Astrocyte of the cerebellum (primary cell): ENCODE data around the gene KCNG1.

ENCODE experiments used
- DNase-seq: peaks from one replicate; pipeline ENCODE4 v3.0.0-alpha.2; 2011; ENCODE audit warnings: low read depth
- H3K4me3 ChIP-seq: 2 replicates; pipeline ENCODE4 v1.5.1; 2011; ENCODE audit warnings: mild to moderate bottlenecking, low read depth, low read length, moderate library complexity
- in situ Hi-C: cut with HindIII; loops from 2 replicates; pipeline ENCODE4 v1.10.0; 2017; ENCODE audit warnings: low sequenced_read_pairs
- TF ChIP-seq, protein P1 (sequence below): IDR thresholded peaks from 2 replicates; pipeline ENCODE4 v1.5.1; 2012; ENCODE audit warnings: low read length, low read depth, moderate library complexity, mild to moderate bottlenecking; ENCODE audit errors: missing control alignments

Gene KCNG1

DNA sequence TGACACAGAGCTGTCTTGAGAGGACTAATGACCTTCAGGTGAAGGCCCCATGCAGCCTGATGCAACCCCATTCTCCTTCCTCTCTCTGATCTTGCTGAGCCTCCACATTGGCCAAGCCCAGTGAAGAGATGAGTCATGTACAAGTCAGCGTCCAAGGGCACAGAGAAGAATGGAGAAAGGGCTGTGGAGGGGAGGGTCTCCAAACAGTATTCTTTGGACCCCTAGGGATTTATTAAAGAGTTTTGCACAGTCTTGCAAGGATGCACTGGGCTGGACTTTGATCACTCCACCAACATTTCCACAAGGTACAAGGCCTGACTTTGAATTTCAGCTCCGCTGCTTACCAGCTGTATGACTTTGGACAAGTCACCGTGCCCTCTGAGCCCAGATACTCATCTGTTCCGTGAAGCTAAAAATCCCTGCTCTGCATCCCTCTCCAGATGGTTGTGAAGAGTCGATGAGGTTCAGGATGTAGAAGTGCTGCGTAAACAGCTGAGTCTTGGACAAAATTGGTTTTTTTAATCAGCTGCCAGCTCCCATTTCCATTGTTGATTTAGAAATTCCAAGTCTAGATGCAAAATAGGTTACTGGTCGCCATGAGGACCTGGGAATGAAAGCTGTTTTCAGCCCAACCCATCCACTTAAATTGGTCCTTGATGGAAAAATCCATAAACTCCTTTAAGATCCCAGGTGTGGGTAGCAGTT, 14.1 kb upstream of the KCNG1 start:
- TF ChIP-seq, protein P1, sequence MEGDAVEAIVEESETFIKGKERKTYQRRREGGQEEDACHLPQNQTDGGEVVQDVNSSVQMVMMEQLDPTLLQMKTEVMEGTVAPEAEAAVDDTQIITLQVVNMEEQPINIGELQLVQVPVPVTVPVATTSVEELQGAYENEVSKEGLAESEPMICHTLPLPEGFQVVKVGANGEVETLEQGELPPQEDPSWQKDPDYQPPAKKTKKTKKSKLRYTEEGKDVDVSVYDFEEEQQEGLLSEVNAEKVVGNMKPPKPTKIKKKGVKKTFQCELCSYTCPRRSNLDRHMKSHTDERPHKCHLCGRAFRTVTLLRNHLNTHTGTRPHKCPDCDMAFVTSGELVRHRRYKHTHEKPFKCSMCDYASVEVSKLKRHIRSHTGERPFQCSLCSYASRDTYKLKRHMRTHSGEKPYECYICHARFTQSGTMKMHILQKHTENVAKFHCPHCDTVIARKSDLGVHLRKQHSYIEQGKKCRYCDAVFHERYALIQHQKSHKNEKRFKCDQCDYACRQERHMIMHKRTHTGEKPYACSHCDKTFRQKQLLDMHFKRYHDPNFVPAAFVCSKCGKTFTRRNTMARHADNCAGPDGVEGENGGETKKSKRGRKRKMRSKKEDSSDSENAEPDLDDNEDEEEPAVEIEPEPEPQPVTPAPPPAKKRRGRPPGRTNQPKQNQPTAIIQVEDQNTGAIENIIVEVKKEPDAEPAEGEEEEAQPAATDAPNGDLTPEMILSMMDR = no peak
- in situ Hi-C loops = no loop called here
- H3K4me3 ChIP-seq = no peak overlapping the region
- no peak for DNase-seq

DNA sequence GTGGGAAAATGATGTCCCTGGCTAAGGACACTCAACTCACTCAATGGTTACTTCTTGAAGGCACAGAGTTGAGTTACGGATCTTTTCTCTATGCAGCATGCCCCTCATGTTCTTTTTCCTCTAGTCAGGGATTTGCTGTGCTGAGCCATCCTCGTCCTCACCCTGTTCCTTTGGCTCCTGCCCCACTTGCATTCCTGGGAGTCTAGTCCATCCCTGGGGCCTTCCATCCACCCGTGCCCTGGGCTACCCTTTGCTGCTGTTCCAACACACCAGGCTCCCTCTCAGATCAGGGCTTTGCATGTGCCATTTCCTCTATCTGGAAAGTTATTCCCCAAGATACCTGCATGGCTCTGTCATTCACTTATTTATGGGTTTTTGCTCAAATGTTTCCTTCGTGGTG, 13.3 kb upstream of the KCNG1 start:
- TF ChIP-seq, protein P1 = no peak
- DNase-seq = no peak
- no peak overlapping the region for H3K4me3 ChIP-seq
- in situ Hi-C loops = no loop called here

DNA sequence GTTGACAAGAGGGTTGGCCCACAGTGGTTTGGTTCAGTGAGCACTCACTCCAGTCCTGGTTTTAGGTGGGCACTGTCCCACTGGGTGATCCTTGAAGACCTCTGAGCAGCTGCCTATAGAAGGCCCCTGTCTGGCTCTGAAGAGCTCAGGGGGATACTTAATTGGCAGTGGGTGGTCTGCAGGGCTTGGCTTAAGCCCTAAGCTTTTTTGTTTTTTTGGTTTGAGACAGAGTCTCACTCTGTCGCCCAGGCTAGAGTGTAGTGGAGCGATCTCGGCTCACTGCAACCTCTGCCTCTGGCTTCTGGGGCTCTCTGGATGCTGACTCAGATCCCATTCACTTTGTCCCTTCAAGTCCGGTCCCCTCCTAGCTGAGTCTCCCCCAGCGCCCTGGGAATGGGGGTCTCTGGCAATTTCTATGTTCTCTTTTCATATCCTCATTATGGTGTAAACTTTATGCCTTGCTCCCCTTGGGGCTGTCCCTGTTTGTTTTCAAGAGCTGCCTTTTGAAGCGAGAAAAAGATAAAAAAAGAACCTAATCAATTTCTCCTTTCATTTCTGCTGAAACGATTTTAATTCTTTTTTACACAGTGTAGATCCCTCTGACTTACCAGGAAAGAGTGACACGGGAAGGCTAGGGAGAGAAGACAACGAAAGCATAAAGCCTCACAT, 12.2 kb upstream of the KCNG1 start:
- H3K4me3 ChIP-seq = no peak overlapping the region
- DNase-seq = no peak
- TF ChIP-seq, protein P1 = no peak
- in situ Hi-C loops = no loop called here

DNA sequence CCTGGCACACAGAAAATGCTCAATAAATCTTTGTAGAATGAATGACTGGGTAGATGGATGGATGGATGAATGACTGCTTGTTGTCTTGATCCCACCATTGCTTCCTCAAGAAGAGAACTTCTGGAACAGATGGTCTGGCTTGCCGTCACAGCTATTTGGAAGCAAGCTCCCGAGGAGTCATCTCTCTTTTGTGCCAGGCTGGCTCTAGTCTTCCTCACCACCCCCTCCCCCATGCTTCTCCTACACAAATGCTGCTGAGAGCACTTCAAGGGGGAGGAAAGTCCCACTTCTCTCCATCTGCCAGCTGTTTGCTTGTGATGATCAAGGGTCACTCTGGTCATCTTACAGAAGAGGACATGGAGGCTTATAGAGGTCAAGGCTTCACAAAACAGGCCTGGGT, 11.6 kb upstream of the KCNG1 start:
- TF ChIP-seq, protein P1 = no peak
- no peak overlapping the region for H3K4me3 ChIP-seq
- DNase-seq = no peak
- in situ Hi-C loops = no loop called here

DNA sequence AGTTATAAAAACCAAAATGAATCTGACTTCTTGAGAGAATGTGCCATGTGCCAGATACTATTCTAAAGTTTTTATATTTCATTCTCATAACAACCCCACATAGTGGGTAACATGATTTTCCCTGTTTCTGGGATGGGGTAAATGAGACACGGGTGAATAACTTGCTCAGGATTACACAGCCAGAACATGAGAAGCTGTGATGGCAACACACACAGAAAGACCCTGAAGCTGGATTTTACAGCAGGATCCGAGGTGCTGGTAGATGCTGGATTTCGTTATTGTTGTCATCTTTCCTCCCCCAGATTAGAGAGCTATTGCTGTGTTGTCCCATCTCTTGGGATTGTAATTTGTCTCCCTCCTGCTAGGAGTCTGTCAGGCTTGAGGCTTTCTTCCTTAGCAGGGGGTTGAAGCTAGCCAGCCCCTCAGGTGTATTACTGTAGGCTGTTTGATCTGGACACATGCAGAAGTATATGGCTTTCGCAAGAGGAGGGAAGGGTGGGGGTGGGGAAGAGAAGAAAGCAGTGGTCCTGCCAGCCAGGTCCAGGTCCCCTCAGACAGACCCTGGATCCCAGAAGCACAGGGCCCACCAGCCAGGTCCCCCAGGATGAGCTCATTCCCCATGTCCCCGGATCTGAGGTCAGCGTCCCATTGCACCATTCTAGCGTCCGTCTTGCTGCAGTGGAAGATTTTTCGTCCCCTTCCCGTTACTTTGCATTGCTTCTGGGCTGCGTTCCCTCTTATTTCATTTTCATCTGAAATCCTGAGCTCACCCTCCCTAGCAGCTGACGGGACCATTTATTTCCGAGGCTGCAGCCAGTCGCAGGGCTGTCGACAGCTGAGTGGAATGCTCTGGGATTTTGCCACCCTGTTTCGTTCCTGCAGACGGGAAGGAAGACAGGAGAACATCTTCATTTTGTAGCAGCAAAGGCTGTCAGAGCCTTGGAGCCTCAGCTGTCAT, 7.3 kb upstream of the KCNG1 start:
- H3K4me3 ChIP-seq = no peak overlapping the region
- in situ Hi-C loops = loop anchor here (5.0 to 10.0 kb wide), 2 partner anchors 177 to 565 kb away; no protein-coding TSS in a partner anchor
- no peak for DNase-seq
- TF ChIP-seq, protein P1 = no peak

DNA sequence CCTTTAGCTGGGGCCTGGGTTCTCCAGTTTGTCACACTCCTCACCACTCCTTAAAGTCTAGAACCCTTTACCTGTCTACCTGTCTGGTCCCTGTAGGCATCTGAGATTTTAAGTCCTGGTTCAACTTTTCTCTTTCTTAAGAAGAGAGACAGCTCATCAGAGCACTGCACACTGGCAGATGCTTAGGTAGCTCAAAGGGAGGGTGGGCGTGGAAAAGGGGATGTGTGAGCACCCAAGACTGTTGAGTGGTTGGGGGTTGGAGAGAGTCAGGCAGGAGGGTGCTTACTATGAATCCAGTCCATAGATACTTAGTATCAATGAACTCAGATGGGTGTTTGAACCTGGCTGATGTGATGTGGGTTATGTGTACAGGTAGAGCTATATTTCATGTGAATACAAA, 6.6 kb upstream of the KCNG1 start:
- no peak for DNase-seq
- H3K4me3 ChIP-seq = no peak overlapping the region
- in situ Hi-C loops = loop anchor here (5.0 to 10.0 kb wide), 2 partner anchors 178 to 565 kb away; no protein-coding TSS in a partner anchor
- TF ChIP-seq, protein P1 = no peak
